ENCODE data around the gene CEP57L1. TPM values are rescaled to one million over a fixed set of nuclear protein-coding genes. Genes with fewer than 3 reads are reported as not detected.
"Not testable (repeated sequence)": the region's sequence is repeated elsewhere in the genome, so short reads cannot be mapped to it uniquely, and the experiment has no call there.

Gene CEP57L1
- total RNA-seq, 1 experiment from 2014 or later, result 20.7 TPM

DNA sequence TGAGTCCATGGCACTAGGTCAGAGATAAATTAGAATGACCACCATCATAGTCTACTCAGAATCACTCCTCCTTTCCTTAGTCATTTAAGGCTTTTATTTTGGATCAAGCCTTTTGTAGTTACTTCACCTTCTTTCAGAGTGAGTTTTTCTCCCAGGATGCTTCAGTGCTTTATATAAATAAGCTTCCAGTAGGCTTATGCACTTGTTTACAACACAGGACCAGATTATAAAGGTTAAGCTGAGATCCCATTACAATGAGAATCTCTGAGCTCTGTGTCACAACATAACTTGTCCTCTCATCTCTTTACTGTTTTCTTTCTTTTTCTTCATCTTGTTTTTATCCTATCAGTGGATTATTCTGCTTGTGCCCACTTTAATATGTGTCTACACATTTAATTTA, 47.9 kb downstream of the CEP57L1 start:
- RAD21 ChIA-PET (ENCODE audit: low non-redundant PET in 1 of 2, low total read pairs in 2 of 2, uncharacterized antibody in 2 of 2, unreplicated experiment in 2 of 2), result no interaction called here
- no peaks in the 10 kb centered on the region for H3K79me2 ChIP-seq (ENCODE audit: insufficient read depth, low read length)
- no TSS peak for BruUV-seq (replicated peaks)
- TF ChIP-seq ELF1 (IDR thresholded peaks at IDR 0.05; ENCODE audit: borderline replicate concordance, low read depth) (no peak), CBX3 (IDR thresholded peaks at IDR 0.05; ENCODE audit: low read depth) (no peak), ZFX (IDR thresholded peaks at IDR 0.05) (no peak), EZH2 (IDR thresholded peaks at IDR 0.05) (no peak), YY1 (IDR thresholded peaks at IDR 0.05; ENCODE audit: extremely low read depth, insufficient replicate concordance, low read depth, low read length) (no peak), ZNF274 (IDR thresholded peaks at IDR 0.05; ENCODE audit: low read depth, low read length) (no peak), POLR2A (IDR thresholded peaks at IDR 0.05; ENCODE audit: borderline replicate concordance, extremely low read depth, insufficient read depth, insufficient read length) (no peak), MAX (IDR thresholded peaks at IDR 0.05) (no peak), FOSL1 (IDR thresholded peaks at IDR 0.05; ENCODE audit: low read depth) (no peak), EZH2phosphoT487 (IDR thresholded peaks at IDR 0.05; ENCODE audit: borderline replicate concordance) (no peak)
- TF ChIP-seq, protein P1, sequence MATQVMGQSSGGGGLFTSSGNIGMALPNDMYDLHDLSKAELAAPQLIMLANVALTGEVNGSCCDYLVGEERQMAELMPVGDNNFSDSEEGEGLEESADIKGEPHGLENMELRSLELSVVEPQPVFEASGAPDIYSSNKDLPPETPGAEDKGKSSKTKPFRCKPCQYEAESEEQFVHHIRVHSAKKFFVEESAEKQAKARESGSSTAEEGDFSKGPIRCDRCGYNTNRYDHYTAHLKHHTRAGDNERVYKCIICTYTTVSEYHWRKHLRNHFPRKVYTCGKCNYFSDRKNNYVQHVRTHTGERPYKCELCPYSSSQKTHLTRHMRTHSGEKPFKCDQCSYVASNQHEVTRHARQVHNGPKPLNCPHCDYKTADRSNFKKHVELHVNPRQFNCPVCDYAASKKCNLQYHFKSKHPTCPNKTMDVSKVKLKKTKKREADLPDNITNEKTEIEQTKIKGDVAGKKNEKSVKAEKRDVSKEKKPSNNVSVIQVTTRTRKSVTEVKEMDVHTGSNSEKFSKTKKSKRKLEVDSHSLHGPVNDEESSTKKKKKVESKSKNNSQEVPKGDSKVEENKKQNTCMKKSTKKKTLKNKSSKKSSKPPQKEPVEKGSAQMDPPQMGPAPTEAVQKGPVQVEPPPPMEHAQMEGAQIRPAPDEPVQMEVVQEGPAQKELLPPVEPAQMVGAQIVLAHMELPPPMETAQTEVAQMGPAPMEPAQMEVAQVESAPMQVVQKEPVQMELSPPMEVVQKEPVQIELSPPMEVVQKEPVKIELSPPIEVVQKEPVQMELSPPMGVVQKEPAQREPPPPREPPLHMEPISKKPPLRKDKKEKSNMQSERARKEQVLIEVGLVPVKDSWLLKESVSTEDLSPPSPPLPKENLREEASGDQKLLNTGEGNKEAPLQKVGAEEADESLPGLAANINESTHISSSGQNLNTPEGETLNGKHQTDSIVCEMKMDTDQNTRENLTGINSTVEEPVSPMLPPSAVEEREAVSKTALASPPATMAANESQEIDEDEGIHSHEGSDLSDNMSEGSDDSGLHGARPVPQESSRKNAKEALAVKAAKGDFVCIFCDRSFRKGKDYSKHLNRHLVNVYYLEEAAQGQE (IDR thresholded peaks at IDR 0.05; ENCODE audit: low read depth), result no peak
- TF ChIP-seq, protein P2, sequence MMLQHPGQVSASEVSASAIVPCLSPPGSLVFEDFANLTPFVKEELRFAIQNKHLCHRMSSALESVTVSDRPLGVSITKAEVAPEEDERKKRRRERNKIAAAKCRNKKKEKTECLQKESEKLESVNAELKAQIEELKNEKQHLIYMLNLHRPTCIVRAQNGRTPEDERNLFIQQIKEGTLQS (IDR thresholded peaks at IDR 0.05), result no peak
- no peaks in the 10 kb centered on the region for H3K9me2 ChIP-seq (ENCODE audit: insufficient read depth)
- ATAC-seq, result no peak
- no peaks in the 10 kb centered on the region for H3K36me3 ChIP-seq (ENCODE audit: control insufficient read depth in 1 of 2, insufficient read depth in 2 of 2, low read length in 2 of 2)
- H3K4me2 ChIP-seq (ENCODE audit: low read length), result no peak overlapping the region
- no peak overlapping the region for H3K27ac ChIP-seq (ENCODE audit: low read depth, low read length)
- H3K4me3 ChIP-seq (replicated peaks in 1 of 2; ENCODE audit: low read depth in 1 of 2, low read length in 2 of 2), result no peak overlapping the region
- no peak overlapping the region for H2AFZ ChIP-seq (ENCODE audit: low read depth, low read length, poor library complexity, severe bottlenecking)
- no peaks in the 10 kb centered on the region for H4K20me1 ChIP-seq (ENCODE audit: insufficient read depth)
- H3K27me3 ChIP-seq (ENCODE audit: insufficient read depth, low read length), result no peaks in the 10 kb centered on the region
- no peak for DNase-seq (ENCODE audit: low read depth, low spot score)
- no peaks in the 10 kb centered on the region for H3K9me3 ChIP-seq (ENCODE audit: control insufficient read depth in 1 of 2, insufficient read depth in 1 of 2, low read depth in 1 of 2, low read length in 2 of 2)
- no peak overlapping the region for H3K9ac ChIP-seq (ENCODE audit: low read length)
- POLR2A ChIA-PET, result no interaction called here
- intact Hi-C loops (cut with micrococcal nuclease), result no loop called here
- CTCF ChIA-PET, result interaction anchor here (0.7 kb wide), 1 partner anchor 10 kb away, joined by 5 read pairs; no protein-coding TSS in a partner anchor
- H3K4me1 ChIP-seq (ENCODE audit: control insufficient read depth in 1 of 2, insufficient read depth in 2 of 2, low read length in 2 of 2), result no peaks in the 10 kb centered on the region

GRCh38 chr6:109148251-109148650, 52.9 kb downstream of the CEP57L1 start:
- H3K27ac ChIP-seq (ENCODE audit: low read depth, low read length); RAD21 ChIA-PET (ENCODE audit: low non-redundant PET in 1 of 2, low total read pairs in 2 of 2, uncharacterized antibody in 2 of 2, unreplicated experiment in 2 of 2); H3K4me2 ChIP-seq (ENCODE audit: low read length); H2AFZ ChIP-seq (ENCODE audit: low read depth, low read length, poor library complexity, severe bottlenecking); CTCF ChIA-PET; H3K9me3 ChIP-seq (ENCODE audit: control insufficient read depth in 1 of 2, insufficient read depth in 1 of 2, low read depth in 1 of 2, low read length in 2 of 2); BruUV-seq (replicated peaks); DNase-seq (ENCODE audit: low read depth, low spot score); intact Hi-C loops (cut with micrococcal nuclease); H3K9ac ChIP-seq (ENCODE audit: low read length); H3K27me3 ChIP-seq (ENCODE audit: insufficient read depth, low read length); ATAC-seq; H3K4me3 ChIP-seq (replicated peaks in 1 of 2; ENCODE audit: low read depth in 1 of 2, low read length in 2 of 2); H4K20me1 ChIP-seq (ENCODE audit: insufficient read depth); H3K36me3 ChIP-seq (ENCODE audit: control insufficient read depth in 1 of 2, insufficient read depth in 2 of 2, low read length in 2 of 2); POLR2A ChIA-PET; H3K4me1 ChIP-seq (ENCODE audit: control insufficient read depth in 1 of 2, insufficient read depth in 2 of 2, low read length in 2 of 2); H3K9me2 ChIP-seq (ENCODE audit: insufficient read depth); H3K79me2 ChIP-seq (ENCODE audit: insufficient read depth, low read length): not testable (repeated sequence)

- POLR2A ChIA-PET; H3K27me3 ChIP-seq (ENCODE audit: insufficient read depth, low read length); H3K9ac ChIP-seq (ENCODE audit: low read length); H3K4me1 ChIP-seq (ENCODE audit: control insufficient read depth in 1 of 2, insufficient read depth in 2 of 2, low read length in 2 of 2); H3K9me2 ChIP-seq (ENCODE audit: insufficient read depth); H3K4me2 ChIP-seq (ENCODE audit: low read length); H3K9me3 ChIP-seq (ENCODE audit: control insufficient read depth in 1 of 2, insufficient read depth in 1 of 2, low read depth in 1 of 2, low read length in 2 of 2); BruUV-seq (replicated peaks); CTCF ChIA-PET; RAD21 ChIA-PET (ENCODE audit: low non-redundant PET in 1 of 2, low total read pairs in 2 of 2, uncharacterized antibody in 2 of 2, unreplicated experiment in 2 of 2); H3K4me3 ChIP-seq (replicated peaks in 1 of 2; ENCODE audit: low read depth in 1 of 2, low read length in 2 of 2); ATAC-seq; H3K27ac ChIP-seq (ENCODE audit: low read depth, low read length); H4K20me1 ChIP-seq (ENCODE audit: insufficient read depth); H2AFZ ChIP-seq (ENCODE audit: low read depth, low read length, poor library complexity, severe bottlenecking); H3K79me2 ChIP-seq (ENCODE audit: insufficient read depth, low read length); H3K36me3 ChIP-seq (ENCODE audit: control insufficient read depth in 1 of 2, insufficient read depth in 2 of 2, low read length in 2 of 2); DNase-seq (ENCODE audit: low read depth, low spot score); intact Hi-C loops (cut with micrococcal nuclease): not testable (repeated sequence)
These were observed 53.4 kb downstream of the CEP57L1 start for GRCh38 chr6:109148716-109149115.

Measured in HCT116 (cell line).